COLO829 (cell line): ENCODE measurements around the gene HOXB8.
A peak's percentile ranks its signal among the peaks of the same experiment; 100 is the strongest.

Experiments used
- DNase-seq: peaks from one replicate; pipeline ENCODE4 v3.0.0; 2012; ENCODE audit warnings: low spot score

HOXB8 gene

GRCh38 chr17:48610282-48611211 lies 4.5 kb downstream of the HOXB8 start, which contains the start of gene HOXB7:
HOXB7 (minus strand) TSS chr17:48611017; CDS start chr17:48610918, 99 bp downstream.
- DNase-seq, result peak; percentile 78

GRCh38 chr17:48609759-48610281 lies 5.3 kb downstream of the HOXB8 start:
- no peak for DNase-seq

- DNase-seq, result no peak
Measured at GRCh38 chr17:48609033-48609432, 6.1 kb downstream of the HOXB8 start.

- no peak for DNase-seq
Measured at GRCh38 chr17:48608494-48608834, 6.6 kb downstream of the HOXB8 start.

- DNase-seq, result no peak
Measured at GRCh38 chr17:48606892-48607614, 8.0 kb downstream of the HOXB8 start.

- no peak for DNase-seq
Measured at GRCh38 chr17:48605991-48606891, 8.9 kb downstream of the HOXB8 start.

- DNase-seq, result no peak
Measured at GRCh38 chr17:48605409-48605919, 9.6 kb downstream of the HOXB8 start.

GRCh38 chr17:48604770-48605329 lies 10.2 kb downstream of the HOXB8 start, which contains the start of gene HOXB6:
HOXB6 (minus strand) TSS chr17:48604986; CDS start chr17:48598150, 6,836 bp downstream.
- no peak for DNase-seq

GRCh38 chr17:48603959-48604769 lies 10.9 kb downstream of the HOXB8 start:
- DNase-seq, result no peak

GRCh38 chr17:48601539-48602425 lies 13.3 kb downstream of the HOXB8 start:
- DNase-seq, result no peak

- DNase-seq, result no peak
Measured at GRCh38 chr17:48601207-48601538, 13.9 kb downstream of the HOXB8 start.

GRCh38 chr17:48600244-48601098 lies 14.6 kb downstream of the HOXB8 start:
- DNase-seq, result no peak

GRCh38 chr17:48599354-48599753 lies 15.7 kb downstream of the HOXB8 start:
- no peak for DNase-seq

GRCh38 chr17:48598736-48599135 lies 16.4 kb downstream of the HOXB8 start:
- no peak for DNase-seq

- no peak for DNase-seq
Measured at GRCh38 chr17:48597778-48598631, 17.1 kb downstream of the HOXB8 start.

- DNase-seq, result no peak
Measured at GRCh38 chr17:48597528-48597777, 17.6 kb downstream of the HOXB8 start.

- no peak for DNase-seq
Measured at GRCh38 chr17:48596735-48597527, 18.2 kb downstream of the HOXB8 start.
